Measurements from ENCODE around the gene TBC1D2.

TBC1D2 gene

DNA sequence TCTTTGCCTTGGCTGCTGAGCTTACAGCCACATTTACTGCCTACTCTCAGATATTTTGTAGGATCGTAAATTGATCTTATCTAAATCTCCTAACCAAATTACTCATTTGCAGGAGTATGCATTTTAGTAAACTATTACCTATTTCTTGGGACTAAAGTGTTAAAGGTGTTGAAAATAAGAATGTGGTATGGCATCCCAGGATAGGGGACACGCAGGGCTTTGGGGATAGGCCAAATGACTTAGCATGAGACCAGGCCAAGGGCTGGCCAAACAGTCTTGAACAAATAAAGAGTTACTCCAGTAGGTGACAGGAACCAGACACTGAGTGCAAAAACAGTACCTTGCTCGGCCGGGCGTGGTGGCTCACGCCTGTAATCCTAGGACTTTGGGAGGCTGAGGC, 25.1 kb downstream of the TBC1D2 start:
- Histone ChIP-seq H3K4me1 (ENCODE audit: control insufficient read depth, insufficient read depth, low read length) (no peaks in the 10 kb centered on the region), H3K27ac (ENCODE audit: extremely low read depth, low read depth, low read length) (no peak overlapping the region), H3K9me3 (ENCODE audit: control insufficient read depth, insufficient read depth, low read depth, low read length) (no peaks in the 10 kb centered on the region), H3K4me3 (ENCODE audit: low read depth, low read length) (no peak overlapping the region), H3K36me3 (ENCODE audit: control insufficient read depth in 2 of 2, insufficient read depth in 1 of 2, low read length in 2 of 2) (peaks cover 0 to 7% of the 10 kb centered on the region in 2 experiments; a peak in 1 of 3 replicates)
- TF ChIP-seq PRDM1 (tag by site-specific recombination; IDR thresholded peaks at IDR 0.05) (no peak), ZEB2 (tag by site-specific recombination; IDR thresholded peaks at IDR 0.05) (no peak), ZNF202 (tag by site-specific recombination; IDR thresholded peaks at IDR 0.05; ENCODE audit: borderline replicate concordance) (no peak), ZNF768 (tag by site-specific recombination; IDR thresholded peaks at IDR 0.05) (no peak), ZNF366 (tag by site-specific recombination; conservative IDR thresholded peaks at IDR 0.05) (no peak), ZNF548 (tag by site-specific recombination; IDR thresholded peaks at IDR 0.05) (no peak), ZNF248 (tag by site-specific recombination; IDR thresholded peaks at IDR 0.05) (no peak), ZNF223 (tag by site-specific recombination; IDR thresholded peaks at IDR 0.05) (no peak)
- TF ChIP-seq, protein P1, sequence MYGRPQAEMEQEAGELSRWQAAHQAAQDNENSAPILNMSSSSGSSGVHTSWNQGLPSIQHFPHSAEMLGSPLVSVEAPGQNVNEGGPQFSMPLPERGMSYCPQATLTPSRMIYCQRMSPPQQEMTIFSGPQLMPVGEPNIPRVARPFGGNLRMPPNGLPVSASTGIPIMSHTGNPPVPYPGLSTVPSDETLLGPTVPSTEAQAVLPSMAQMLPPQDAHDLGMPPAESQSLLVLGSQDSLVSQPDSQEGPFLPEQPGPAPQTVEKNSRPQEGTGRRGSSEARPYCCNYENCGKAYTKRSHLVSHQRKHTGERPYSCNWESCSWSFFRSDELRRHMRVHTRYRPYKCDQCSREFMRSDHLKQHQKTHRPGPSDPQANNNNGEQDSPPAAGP (tag by site-specific recombination; IDR thresholded peaks at IDR 0.05) = no peak
- TF ChIP-seq, protein P2, sequence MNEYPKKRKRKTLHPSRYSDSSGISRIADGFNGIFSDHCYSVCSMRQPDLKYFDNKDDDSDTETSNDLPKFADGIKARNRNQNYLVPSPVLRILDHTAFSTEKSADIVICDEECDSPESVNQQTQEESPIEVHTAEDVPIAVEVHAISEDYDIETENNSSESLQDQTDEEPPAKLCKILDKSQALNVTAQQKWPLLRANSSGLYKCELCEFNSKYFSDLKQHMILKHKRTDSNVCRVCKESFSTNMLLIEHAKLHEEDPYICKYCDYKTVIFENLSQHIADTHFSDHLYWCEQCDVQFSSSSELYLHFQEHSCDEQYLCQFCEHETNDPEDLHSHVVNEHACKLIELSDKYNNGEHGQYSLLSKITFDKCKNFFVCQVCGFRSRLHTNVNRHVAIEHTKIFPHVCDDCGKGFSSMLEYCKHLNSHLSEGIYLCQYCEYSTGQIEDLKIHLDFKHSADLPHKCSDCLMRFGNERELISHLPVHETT (tag by site-specific recombination; IDR thresholded peaks at IDR 0.05) = no peak
- TF ChIP-seq, protein P3, sequence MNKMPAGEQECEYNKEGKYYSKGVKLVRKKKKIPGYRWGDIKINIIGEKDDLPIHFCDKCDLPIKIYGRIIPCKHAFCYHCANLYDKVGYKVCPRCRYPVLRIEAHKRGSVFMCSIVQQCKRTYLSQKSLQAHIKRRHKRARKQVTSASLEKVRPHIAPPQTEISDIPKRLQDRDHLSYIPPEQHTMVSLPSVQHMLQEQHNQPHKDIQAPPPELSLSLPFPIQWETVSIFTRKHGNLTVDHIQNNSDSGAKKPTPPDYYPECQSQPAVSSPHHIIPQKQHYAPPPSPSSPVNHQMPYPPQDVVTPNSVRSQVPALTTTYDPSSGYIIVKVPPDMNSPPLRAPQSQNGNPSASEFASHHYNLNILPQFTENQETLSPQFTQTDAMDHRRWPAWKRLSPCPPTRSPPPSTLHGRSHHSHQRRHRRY (tag by site-specific recombination; IDR thresholded peaks at IDR 0.05) = no peak
- ChIA-PET POLR2A (interaction anchor here (0.8 kb wide), 1 partner anchor 308 kb away, joined by 3 read pairs; no protein-coding TSS in a partner anchor), CTCF (interaction anchor here (0.9 to 1.9 kb wide), 4 partner anchors 11 to 37 kb away, joined by 3 to 7 read pairs (median 4); no protein-coding TSS in a partner anchor)

DNA sequence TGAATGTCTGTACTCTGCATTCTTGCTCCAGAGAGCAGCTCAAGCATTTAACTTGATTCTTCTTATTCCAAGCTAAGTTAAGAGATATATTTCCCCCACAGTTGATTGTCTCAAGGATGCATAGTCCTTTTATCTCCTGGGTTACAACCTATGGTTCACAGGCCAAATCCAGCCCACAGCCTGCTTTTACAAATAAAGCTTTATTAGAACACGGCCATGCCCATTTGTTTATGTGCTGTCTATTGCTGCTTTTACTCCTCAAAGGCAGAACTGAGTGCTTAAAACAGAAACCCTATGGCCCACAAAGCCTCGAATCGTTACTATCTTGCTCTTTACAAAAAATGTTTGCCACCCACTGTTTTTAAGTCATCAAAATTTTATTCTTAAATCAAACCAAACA, 25.8 kb downstream of the TBC1D2 start:
- ChIA-PET POLR2A (no interaction called here), CTCF (interaction anchor here (0.5 to 1.9 kb wide), 3 partner anchors 12 to 382 kb away, joined by 3 to 7 read pairs (median 3); no protein-coding TSS in a partner anchor)
- Histone ChIP-seq H3K4me3 (ENCODE audit: low read depth, low read length) (no peak overlapping the region), H3K36me3 (ENCODE audit: control insufficient read depth in 2 of 2, insufficient read depth in 1 of 2, low read length in 2 of 2) (peaks cover 0 to 7% of the 10 kb centered on the region in 2 experiments; a peak in 1 of 3 replicates), H3K4me1 (ENCODE audit: control insufficient read depth, insufficient read depth, low read length) (no peaks in the 10 kb centered on the region), H3K9me3 (ENCODE audit: control insufficient read depth, insufficient read depth, low read depth, low read length) (no peaks in the 10 kb centered on the region), H3K27ac (ENCODE audit: extremely low read depth, low read depth, low read length) (no peak overlapping the region)
- TF ChIP-seq, protein P4, sequence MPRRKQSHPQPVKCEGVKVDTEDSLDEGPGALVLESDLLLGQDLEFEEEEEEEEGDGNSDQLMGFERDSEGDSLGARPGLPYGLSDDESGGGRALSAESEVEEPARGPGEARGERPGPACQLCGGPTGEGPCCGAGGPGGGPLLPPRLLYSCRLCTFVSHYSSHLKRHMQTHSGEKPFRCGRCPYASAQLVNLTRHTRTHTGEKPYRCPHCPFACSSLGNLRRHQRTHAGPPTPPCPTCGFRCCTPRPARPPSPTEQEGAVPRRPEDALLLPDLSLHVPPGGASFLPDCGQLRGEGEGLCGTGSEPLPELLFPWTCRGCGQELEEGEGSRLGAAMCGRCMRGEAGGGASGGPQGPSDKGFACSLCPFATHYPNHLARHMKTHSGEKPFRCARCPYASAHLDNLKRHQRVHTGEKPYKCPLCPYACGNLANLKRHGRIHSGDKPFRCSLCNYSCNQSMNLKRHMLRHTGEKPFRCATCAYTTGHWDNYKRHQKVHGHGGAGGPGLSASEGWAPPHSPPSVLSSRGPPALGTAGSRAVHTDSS (tag by site-specific recombination; IDR thresholded peaks at IDR 0.05) = no peak
- TF ChIP-seq ZNF701 (tag by site-specific recombination; IDR thresholded peaks at IDR 0.05) (no peak), ZNF391 (tag by site-specific recombination; IDR thresholded peaks at IDR 0.05; ENCODE audit: borderline replicate concordance, low read depth) (no peak), KLF16 (tag by site-specific recombination; IDR thresholded peaks at IDR 0.05) (no peak), ZNF157 (tag by site-specific recombination; IDR thresholded peaks at IDR 0.05) (no peak), ZNF555 (tag by site-specific recombination; conservative IDR thresholded peaks at IDR 0.05) (no peak), ZNF274 (IDR thresholded peaks at IDR 0.05; ENCODE audit: low read length) (no peak), ZNF274 (tag by site-specific recombination; IDR thresholded peaks at IDR 0.05; ENCODE audit: borderline replicate concordance) (no peak), ZNF37A (tag by site-specific recombination; IDR thresholded peaks at IDR 0.05) (no peak), ZNF707 (tag by site-specific recombination; IDR thresholded peaks at IDR 0.05) (no peak), TCF7L2 (IDR thresholded peaks at IDR 0.05; ENCODE audit: borderline replicate concordance, low read depth, low read length) (no peak)
- TF ChIP-seq, protein P5, sequence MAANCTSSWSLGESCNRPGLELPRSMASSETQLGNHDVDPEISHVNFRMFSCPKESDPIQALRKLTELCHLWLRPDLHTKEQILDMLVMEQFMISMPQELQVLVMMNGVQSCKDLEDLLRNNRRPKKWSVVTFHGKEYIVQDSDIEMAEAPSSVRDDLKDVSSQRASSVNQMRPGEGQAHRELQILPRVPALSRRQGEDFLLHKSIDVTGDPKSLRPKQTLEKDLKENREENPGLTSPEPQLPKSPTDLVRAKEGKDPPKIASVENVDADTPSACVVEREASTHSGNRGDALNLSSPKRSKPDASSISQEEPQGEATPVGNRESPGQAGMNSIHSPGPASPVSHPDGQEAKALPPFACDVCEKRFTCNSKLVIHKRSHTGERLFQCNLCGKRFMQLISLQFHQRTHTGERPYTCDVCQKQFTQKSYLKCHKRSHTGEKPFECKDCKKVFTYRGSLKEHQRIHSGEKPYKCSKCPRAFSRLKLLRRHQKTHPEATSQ (tag by site-specific recombination; IDR thresholded peaks at IDR 0.05) = no peak
- TF ChIP-seq, protein P6, sequence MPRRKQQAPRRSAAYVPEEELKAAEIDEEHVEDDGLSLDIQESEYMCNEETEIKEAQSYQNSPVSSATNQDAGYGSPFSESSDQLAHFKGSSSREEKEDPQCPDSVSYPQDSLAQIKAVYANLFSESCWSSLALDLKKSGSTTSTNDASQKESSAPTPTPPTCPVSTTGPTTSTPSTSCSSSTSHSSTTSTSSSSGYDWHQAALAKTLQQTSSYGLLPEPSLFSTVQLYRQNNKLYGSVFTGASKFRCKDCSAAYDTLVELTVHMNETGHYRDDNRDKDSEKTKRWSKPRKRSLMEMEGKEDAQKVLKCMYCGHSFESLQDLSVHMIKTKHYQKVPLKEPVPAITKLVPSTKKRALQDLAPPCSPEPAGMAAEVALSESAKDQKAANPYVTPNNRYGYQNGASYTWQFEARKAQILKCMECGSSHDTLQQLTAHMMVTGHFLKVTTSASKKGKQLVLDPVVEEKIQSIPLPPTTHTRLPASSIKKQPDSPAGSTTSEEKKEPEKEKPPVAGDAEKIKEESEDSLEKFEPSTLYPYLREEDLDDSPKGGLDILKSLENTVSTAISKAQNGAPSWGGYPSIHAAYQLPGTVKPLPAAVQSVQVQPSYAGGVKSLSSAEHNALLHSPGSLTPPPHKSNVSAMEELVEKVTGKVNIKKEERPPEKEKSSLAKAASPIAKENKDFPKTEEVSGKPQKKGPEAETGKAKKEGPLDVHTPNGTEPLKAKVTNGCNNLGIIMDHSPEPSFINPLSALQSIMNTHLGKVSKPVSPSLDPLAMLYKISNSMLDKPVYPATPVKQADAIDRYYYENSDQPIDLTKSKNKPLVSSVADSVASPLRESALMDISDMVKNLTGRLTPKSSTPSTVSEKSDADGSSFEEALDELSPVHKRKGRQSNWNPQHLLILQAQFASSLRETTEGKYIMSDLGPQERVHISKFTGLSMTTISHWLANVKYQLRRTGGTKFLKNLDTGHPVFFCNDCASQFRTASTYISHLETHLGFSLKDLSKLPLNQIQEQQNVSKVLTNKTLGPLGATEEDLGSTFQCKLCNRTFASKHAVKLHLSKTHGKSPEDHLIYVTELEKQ (tag by site-specific recombination; IDR thresholded peaks at IDR 0.05; ENCODE audit: borderline replicate concordance) = no peak
